A204.1 (cell line): ENCODE data around the gene SCN7A.

Experiments
- FAIRE-seq: peaks from 2 replicates; lab custom pipeline; 2012; peaks lifted over from hg19 to GRCh38; lab: Jason Lieb, UNC

The SCN7A gene

GRCh38 chr2:166357068-166357949, 136.7 kb downstream of the SCN7A start:
- no peak for FAIRE-seq
